Panc1 (cell line): ENCODE data around the gene PIAS4. TPM values are rescaled to one million over a fixed set of nuclear protein-coding genes. Genes with fewer than 3 reads are reported as not detected.

Source experiments
- ATAC-seq: fragments of 200-7000 bp; cut with Tn5 transposase; 2 replicates; pipeline ENCODE4 v1.9.1; 2020; ENCODE audit warnings: mild to moderate bottlenecking, moderate library complexity
- BruUV-seq: library from RNA; stranded (reverse); fragments of 400-500 nt; replicated peaks from 2 replicates; lab custom pipeline; 2021; lab: Mats Ljungman, UMichigan
- CTCF ChIA-PET: fragments of 300-600 bp; sonication (Branson Sonifier 250); formaldehyde crosslinking; loops from one replicate; lab custom pipeline; 2022; ENCODE audit warnings: antibody characterized with exemption; lab: Charles Lee
- POLR2A ChIA-PET: fragments of 300-600 bp; sonication (Branson Sonifier 250); formaldehyde crosslinking; loops from one replicate; lab custom pipeline; 2022; ENCODE audit warnings: antibody characterized with exemption; lab: Charles Lee
- DNase-seq: peaks from one replicate; pipeline ENCODE4 v3.0.0-alpha.2; 2010; ENCODE audit warnings: low read depth, low spot score
- H3K27ac ChIP-seq: 2 replicates; pipeline ENCODE4 v1.5.1; 2011; ENCODE audit warnings: mild to moderate bottlenecking, low read length, inconsistent platforms
- H3K27me3 ChIP-seq: fragments of 200-500 bp; sonication (Bioruptor generic); 2 replicates; pipeline ENCODE4 v1.6.0; 2014; ENCODE audit warnings: low read length, inconsistent platforms; ENCODE audit not compliant: control insufficient read depth, insufficient read depth
- H3K36me3 ChIP-seq: fragments of 200-500 bp; sonication (Bioruptor generic); 2 replicates; pipeline ENCODE4 v1.5.1; 2014; ENCODE audit warnings: inconsistent platforms, mild to moderate bottlenecking, low read length, moderate library complexity; ENCODE audit not compliant: control insufficient read depth, insufficient read depth
- H3K4me1 ChIP-seq: 2 replicates; pipeline ENCODE4 v1.5.1; 2011; ENCODE audit warnings: inconsistent platforms, mild to moderate bottlenecking, low read length, moderate library complexity; ENCODE audit not compliant: control insufficient read depth, insufficient read depth
- H3K4me3 ChIP-seq, 2 experiments: 2 replicates each; pipeline ENCODE4 v1.5.1; 2011 to 2012; ENCODE audit warnings: low read depth in 2 of 2, low read length in 2 of 2, mild to moderate bottlenecking in 2 of 2, inconsistent platforms in 1 of 2, moderate library complexity in 1 of 2
- H3K9me3 ChIP-seq: fragments of 200-500 bp; sonication (Bioruptor generic); 2 replicates; pipeline ENCODE4 v1.5.1; 2014; ENCODE audit warnings: low read depth, mild to moderate bottlenecking, inconsistent platforms, low read length, moderate library complexity; ENCODE audit not compliant: control insufficient read depth, insufficient read depth
- CTCF ChIP-seq: fragments of 450-650 bp; IDR thresholded peaks from 2 replicates; pipeline ENCODE4 v1.5.1; 2017; ENCODE audit warnings: mild to moderate bottlenecking
- POLR2AphosphoS5 ChIP-seq: IDR thresholded peaks from 2 replicates; pipeline ENCODE4 v1.6.1; 2012; ENCODE audit warnings: mild to moderate bottlenecking, low read depth, low read length, moderate library complexity
- SIN3A ChIP-seq: IDR thresholded peaks from 2 replicates; pipeline ENCODE4 v1.6.1; 2012; ENCODE audit warnings: low read depth, mild to moderate bottlenecking, low read length, moderate library complexity, borderline replicate concordance; ENCODE audit not compliant: insufficient read depth
- TCF7L2 ChIP-seq: IDR thresholded peaks from 2 replicates; pipeline ENCODE4 v1.6.1; 2011; ENCODE audit warnings: mild to moderate bottlenecking, low read depth, low read length, inconsistent platforms
- in situ Hi-C: cut with HindIII; loops from 2 replicates; pipeline ENCODE4 v1.10.0; 2016; ENCODE audit warnings: low sequenced_read_pairs, low pct_unique_long_range_greater_than_20kb
- intact Hi-C: fragments of 100-400 bp; cut with micrococcal nuclease; formaldehyde crosslinking; loops from one replicate; pipeline ENCODE4 v1.10.0; 2022; ENCODE audit not compliant: unreplicated experiment
- total RNA-seq: library from RNA; stranded (reverse); gene quantifications from one replicate; pipeline ENCODE4 v1.2.1, GENCODE V29; 2021; ENCODE audit not compliant: unreplicated experiment
- TF ChIP-seq, protein P1 (sequence below), 2 experiments: IDR thresholded peaks; 2 replicates each; pipeline ENCODE4 v1.6.1; 2011 to 2012; ENCODE audit warnings: low read depth in 2 of 2, control low read depth in 1 of 2, low read length in 1 of 2, mild to moderate bottlenecking in 1 of 2, moderate library complexity in 1 of 2; ENCODE audit not compliant: insufficient read depth in 1 of 2

Gene PIAS4
- total RNA-seq, 1 experiment from 2014 or later: 36.7 TPM

- POLR2A ChIA-PET: no interaction called here
- no peaks in the 10 kb centered on the region for H3K9me3 ChIP-seq
- BruUV-seq: no TSS peak
- no peaks in the 10 kb centered on the region for H3K36me3 ChIP-seq
- H3K27me3 ChIP-seq: no peaks in the 10 kb centered on the region
- CTCF ChIA-PET: no interaction called here
- H3K4me1 ChIP-seq: no peaks in the 10 kb centered on the region
- no peak overlapping the region for H3K27ac ChIP-seq
- in situ Hi-C loops: no loop called here
- no peak overlapping the region for H3K4me3 ChIP-seq
- intact Hi-C loops: no loop called here
- peak; percentile 55; the same call in 1 of the 2 replicates for ATAC-seq
- no peak for DNase-seq
- TF ChIP-seq TCF7L2: no peak
- TF ChIP-seq POLR2AphosphoS5: no peak
- no peak for TF ChIP-seq CTCF
- TF ChIP-seq, protein P1, sequence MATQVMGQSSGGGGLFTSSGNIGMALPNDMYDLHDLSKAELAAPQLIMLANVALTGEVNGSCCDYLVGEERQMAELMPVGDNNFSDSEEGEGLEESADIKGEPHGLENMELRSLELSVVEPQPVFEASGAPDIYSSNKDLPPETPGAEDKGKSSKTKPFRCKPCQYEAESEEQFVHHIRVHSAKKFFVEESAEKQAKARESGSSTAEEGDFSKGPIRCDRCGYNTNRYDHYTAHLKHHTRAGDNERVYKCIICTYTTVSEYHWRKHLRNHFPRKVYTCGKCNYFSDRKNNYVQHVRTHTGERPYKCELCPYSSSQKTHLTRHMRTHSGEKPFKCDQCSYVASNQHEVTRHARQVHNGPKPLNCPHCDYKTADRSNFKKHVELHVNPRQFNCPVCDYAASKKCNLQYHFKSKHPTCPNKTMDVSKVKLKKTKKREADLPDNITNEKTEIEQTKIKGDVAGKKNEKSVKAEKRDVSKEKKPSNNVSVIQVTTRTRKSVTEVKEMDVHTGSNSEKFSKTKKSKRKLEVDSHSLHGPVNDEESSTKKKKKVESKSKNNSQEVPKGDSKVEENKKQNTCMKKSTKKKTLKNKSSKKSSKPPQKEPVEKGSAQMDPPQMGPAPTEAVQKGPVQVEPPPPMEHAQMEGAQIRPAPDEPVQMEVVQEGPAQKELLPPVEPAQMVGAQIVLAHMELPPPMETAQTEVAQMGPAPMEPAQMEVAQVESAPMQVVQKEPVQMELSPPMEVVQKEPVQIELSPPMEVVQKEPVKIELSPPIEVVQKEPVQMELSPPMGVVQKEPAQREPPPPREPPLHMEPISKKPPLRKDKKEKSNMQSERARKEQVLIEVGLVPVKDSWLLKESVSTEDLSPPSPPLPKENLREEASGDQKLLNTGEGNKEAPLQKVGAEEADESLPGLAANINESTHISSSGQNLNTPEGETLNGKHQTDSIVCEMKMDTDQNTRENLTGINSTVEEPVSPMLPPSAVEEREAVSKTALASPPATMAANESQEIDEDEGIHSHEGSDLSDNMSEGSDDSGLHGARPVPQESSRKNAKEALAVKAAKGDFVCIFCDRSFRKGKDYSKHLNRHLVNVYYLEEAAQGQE (IDR thresholded peaks at IDR 0.05; ENCODE audit: insufficient read depth in 1 of 2, low read depth in 2 of 2, low read length in 1 of 2): no peak
- no peak for TF ChIP-seq SIN3A
These were observed 78.9 kb downstream of the PIAS4 start for GRCh38 chr19:4086411-4086867.

GRCh38 chr19:4087787-4088679 is 80.5 kb downstream of the PIAS4 start:
- no peaks in the 10 kb centered on the region for H3K27me3 ChIP-seq
- TSS peak; percentile 57 for BruUV-seq
- DNase-seq (no peak), ATAC-seq (no peak)
- in situ Hi-C loops (no loop called here), intact Hi-C loops (no loop called here)
- ChIA-PET POLR2A (no interaction called here), CTCF (no interaction called here)
- no peaks in the 10 kb centered on the region for H3K36me3 ChIP-seq
- no peak overlapping the region for H3K27ac ChIP-seq
- H3K9me3 ChIP-seq: no peaks in the 10 kb centered on the region
- H3K4me1 ChIP-seq: no peaks in the 10 kb centered on the region
- H3K4me3 ChIP-seq: no peak overlapping the region
- no peak for TF ChIP-seq CTCF
- TF ChIP-seq SIN3A: no peak
- no peak for TF ChIP-seq POLR2AphosphoS5
- TF ChIP-seq, protein P1 (IDR thresholded peaks at IDR 0.05; ENCODE audit: insufficient read depth in 1 of 2, low read depth in 2 of 2, low read length in 1 of 2): no peak
